ENCODE data around the gene TRPC4.

TRPC4 gene

DNA sequence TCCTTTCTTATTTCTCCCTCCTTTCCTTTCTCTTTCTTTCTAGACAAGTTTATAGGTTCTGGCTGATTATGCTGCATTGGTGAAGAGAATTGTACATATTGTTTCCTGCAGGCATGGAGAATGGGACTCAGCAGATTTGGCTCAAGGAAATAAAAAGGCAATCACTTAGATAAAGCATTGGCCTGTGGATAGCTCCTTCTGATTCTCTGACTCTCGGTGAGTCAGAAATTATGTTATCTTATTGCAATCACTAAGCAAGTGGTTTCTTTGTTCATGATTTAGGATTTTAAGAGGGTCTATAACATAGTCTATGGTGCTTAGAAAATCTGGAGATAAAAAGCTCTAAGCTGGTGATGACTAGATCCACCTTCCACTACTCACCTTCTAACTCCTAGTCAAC lies 217.0 kb downstream of the TRPC4 start:
- no peak for DNase-seq

DNA sequence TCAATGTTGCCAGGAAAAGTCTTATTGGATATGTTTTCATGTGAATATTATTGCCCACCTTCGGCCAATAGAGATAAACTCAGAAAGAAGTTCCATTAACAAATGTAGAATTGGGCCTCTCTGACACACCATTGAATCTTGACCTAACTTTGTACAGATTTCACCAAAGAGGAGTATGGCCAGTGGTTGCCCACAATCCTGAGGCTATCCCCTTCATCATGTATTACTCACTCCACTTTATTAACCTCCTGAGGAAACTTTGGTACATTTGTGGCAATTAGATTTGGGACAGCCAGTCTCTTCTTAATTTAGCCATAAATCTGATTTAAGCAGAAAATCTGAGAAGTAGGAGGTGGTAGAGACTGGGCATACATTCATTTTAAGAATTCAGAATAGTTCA lies 217.7 kb downstream of the TRPC4 start:
- DNase-seq: no peak

DNA sequence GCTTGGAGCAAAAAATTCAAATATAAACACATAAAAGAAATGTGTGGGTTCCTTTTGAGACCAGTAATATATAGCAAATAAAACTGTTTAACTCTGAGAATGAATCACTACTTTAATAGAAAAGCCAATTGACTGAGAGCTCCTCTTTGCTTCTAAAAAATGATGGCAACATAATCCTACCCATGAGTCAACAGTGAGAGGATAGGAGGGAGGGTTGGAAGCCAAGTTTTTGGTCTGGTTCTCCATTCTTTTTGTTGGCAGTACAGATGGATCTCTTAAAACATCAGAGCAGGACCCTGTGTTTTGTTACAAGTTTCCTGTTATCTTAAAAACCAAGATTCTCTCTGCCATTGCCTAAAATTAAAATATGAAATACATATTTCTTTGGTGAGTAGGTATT lies 221.0 kb downstream of the TRPC4 start:
- no peak for DNase-seq

DNA sequence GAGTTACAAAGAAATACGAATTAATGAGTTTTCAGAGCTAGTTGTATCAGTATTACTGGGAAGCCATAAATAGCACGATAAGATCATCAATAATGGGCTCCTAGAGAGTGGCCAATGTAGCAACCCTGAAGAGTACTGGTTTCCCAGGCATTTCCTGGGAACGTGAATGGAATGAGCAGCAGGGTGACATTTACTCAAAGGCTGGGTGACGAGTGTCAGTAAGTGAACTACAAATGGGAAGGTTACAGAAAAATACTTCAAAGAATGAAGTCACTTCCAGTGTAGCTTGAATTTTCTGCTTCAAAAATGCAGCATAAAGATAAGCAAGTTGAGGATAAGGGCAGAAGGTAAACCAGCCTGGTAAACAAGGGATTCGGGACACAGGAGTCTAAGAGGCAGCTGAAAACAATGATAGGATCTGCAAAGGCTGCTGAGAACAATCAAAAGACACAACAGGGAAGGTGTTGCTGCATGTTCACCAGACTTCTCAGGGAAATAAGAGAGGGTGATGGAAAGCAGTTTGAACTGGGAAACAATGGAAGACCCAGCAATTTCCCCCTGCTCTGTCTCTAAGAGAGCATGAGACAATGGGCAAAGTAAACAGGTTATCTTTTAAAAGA lies 222.4 kb downstream of the TRPC4 start:
- no peak for DNase-seq

DNA sequence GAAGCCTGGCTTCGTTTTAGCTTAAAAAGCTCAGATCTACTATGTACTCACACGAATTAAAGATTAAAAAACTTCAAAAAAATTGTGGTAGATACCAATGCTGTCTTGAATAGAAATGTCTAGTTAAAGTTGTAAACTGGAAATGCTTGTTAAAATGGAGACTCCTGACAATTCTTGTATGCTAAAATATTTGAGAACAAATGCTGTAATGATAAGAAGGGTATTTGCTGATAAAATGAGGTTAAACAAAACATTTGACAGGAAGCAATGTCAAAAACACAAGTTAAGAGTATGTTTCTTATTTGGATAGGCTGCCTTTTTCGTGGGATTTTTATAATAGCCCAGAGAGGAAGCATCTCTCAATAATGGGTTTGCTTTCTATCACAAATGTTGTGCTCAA lies 223.0 kb downstream of the TRPC4 start:
- DNase-seq: no peak

GRCh38 chr13:37645181-37645740 lies 224.3 kb downstream of the TRPC4 start:
- no peak for DNase-seq

DNA sequence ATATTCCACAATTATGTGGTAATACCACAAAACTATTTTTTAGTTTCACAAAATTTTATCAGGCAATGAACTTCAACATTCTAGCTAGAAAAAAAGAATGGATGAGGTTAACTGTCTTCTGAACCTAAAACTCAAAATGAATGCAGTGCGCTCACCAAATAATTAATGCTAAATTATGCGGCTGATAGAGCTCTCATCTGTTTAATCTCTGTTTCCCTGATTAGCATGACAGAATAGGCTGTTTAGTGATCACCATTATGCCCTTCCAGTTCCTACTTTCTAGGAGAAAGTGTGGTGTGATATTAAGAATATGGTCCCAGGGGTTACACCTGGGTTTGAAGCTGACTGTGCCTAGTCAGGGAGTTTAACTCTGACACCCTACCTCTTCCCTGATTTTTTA lies 228.2 kb downstream of the TRPC4 start:
- no peak for DNase-seq

DNA sequence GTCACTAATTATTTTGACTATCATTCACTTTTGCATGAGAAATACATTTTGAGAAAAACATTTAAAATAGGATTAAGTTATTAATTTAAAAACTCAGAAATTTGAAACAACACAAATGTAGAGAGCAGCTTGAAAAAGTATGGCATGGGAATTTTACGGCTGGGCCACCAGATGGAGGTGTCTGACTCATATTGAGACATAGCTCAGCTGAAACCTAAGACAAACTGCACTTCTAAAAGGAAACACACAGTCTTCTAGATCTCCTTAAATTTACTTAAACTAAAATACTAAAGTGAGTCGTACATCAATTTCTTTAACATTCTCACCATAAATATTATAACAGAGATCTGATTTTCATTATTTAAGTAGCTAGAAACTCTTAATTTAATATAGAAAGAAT lies 229.1 kb downstream of the TRPC4 start:
- DNase-seq: peak; percentile 12

DNA sequence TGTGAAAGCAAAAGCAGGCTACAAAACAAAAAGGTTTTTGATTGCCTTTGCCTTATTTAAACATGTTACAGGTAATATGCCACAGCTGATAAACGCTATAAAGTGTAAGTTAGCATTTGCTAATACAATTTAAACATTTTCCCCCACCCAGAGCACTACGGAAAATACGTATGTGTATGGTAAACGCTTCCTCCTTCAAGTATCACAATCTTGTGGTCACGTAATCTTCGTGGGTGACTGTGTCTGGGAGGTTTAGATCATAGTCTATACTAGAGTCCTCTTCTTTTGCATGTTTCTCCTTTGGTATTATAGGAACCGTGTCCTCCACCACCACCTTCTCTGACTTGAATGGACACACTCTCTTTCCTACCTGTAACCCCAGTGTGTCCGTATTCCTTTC lies 232.9 kb downstream of the TRPC4 start:
- no peak for DNase-seq

DNA sequence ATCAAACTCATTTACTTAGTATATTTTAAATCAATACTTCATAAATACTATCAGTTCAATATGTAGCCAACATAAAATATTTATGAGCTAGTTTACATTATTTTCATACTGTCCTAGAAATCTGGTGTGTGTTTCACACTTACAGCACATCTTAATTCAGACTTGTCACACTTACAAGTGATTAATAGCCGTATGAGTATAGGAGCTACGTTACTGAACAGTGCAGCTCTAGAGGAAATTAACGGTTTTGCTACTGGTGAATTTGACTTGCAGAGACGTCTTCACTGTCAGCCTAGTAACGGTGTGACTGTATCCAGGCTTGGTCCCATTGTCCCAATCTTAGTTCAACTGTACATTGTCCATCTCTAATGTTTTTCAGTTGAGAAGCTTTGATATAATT lies 237.3 kb downstream of the TRPC4 start:
- DNase-seq: no peak

DNA sequence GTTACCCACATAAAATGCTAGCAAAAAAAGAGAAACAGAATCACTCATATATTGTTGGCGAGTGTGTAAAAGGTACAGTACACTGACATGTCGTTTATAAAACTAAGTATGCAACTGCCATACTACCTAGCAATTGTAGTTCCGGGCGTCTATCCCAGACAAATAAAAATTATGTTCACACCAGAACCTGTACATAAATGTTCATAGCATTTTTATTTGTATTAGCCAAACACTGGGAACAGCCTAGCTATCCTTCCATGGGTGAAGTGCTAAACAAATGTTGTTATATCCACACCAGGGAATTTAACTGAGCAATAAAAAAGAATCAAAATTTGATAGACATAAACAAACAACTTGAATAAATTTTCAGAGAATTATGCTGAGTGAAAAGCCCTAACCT lies 242.1 kb downstream of the TRPC4 start:
- no peak for DNase-seq

DNA sequence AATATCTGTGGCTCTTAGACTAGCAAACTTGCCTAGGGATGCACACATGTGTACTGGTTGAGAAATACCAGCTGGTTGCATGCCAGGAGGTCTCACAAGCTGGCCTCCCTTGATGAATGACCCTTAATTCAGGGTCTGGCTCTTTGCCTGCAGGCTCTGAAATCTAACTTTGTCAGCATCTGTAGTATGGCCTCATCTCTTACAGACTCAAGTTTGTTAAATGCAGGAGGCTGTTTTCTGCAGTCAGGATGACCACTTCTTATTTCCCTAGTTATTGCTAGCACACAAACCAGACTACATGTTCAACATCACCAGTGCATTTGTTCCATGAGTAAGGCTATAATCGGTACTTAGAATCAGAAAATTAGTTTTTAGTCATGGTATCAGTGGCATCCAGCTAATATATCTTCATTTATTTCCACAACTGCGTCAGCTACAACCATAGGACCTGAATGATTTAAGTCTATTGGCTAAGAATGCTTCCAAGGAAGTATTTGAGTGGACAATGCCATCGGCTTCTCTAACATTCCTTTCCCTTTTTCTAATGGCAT lies 247.7 kb downstream of the TRPC4 start:
- no peak for DNase-seq

DNA sequence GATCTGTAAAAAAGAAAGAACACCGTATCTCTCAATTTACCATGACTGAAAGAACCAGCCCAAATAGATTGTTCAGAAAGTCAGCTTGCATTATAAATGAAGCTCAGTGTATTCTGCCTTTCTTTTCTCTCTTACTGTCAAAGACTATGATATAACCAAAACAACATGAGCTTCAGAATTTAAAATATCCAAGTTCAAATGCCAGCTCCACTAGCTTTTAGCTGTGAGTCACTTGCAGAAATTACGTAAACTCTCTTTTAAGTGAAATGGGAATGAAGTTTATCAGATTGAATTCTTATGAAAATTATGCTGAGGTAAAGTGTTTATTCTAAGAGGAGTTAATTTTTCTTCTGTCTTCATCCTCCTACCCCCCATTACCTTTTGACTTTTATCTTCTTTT lies 251.0 kb downstream of the TRPC4 start:
- DNase-seq: no peak

DNA sequence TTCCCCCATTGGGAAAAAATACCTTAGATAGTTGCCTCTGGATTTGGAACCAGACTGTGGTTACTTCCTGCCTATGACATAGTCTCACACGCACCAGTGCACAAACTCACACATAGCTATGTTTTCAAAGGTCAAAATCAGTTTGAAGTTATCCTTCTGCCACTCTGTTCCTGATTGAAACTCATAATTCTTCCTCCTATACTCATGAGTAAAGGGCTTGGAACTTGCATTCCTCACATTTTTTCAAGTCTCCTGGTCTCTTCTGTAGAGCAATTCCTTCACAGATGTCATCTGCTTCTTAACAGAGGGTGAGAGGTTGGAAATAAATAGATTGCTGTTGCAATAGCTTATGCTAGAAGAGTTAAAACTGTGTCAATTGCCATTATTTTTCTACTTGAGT lies 252.4 kb downstream of the TRPC4 start:
- DNase-seq: no peak

DNA sequence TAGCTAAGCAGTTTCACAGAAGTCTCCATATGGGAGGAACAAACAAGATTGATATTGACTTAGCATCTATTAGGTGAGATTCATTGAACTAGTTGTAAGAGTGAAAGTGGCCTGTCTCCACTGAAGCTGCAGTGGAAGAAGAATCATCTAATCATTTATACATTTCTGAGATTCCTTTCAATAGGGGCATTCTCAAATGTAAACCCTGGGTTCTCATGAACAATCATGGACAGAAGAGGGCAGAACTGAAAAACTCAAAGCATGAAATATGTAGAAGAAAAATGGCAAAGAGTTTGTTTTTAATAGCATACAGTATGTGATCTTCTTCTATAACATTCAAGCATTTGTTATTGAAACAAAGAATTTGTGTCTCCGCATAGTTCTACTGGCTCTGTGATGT lies 253.4 kb downstream of the TRPC4 start:
- DNase-seq: no peak

DNA sequence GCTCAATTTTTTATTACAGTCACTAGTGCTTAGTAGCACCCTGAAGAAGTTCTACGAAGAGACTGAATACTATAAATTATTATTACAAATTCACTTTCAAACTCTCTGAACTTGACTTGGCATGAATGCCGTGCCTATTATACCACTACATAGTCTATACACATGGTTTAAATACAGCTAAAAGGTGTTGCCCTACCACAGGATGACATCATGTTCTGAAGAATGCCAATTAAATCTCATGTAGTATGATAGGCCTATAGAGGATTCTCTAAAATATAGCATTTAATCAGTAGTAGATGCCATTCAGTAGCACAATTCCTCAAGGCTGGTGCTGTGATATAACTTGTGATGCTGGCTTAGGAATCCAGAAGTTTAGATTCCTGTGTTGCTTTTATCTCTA lies 254.3 kb downstream of the TRPC4 start:
- no peak for DNase-seq

- DNase-seq: no peak
Measured at GRCh38 chr13:37613638-37614037, 255.9 kb downstream of the TRPC4 start.

- DNase-seq: no peak
Measured at GRCh38 chr13:37613236-37613635, 256.3 kb downstream of the TRPC4 start.

DNA sequence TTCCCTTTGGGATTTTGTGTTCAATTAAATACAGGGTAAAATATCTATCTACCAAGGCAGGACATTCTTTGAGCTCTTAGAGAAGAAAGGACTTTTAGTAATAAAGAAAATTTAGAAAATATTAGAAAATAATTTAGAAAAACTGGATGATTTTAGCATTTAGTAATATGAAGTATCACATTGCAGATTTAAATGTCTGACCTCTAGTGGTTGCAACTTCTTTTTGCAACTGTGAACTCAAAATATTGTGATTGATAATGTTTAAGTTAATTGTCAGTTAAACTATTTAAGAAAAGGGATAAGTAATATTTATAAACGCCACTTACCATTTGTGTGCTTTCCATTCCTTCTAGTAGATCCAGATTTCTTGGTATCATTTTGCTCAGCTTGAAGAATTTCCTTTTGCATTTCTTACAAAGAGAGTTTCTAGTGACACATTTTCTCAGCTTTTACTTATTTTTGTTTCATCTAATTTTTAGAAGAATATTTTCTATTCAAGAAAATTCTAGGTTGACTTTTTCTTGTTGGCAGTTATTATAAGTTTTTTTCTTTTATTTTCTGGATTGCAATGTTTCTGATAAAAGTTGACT lies 260.7 kb downstream of the TRPC4 start:
- DNase-seq: peak; percentile 2

- DNase-seq: peak; percentile 51
Measured at GRCh38 chr13:37602733-37603381, 266.7 kb downstream of the TRPC4 start.

GRCh38 chr13:37601648-37602440 lies 267.7 kb downstream of the TRPC4 start:
- no peak for DNase-seq

- no peak for DNase-seq
Measured at GRCh38 chr13:37599519-37599918, 270.1 kb downstream of the TRPC4 start.

DNA sequence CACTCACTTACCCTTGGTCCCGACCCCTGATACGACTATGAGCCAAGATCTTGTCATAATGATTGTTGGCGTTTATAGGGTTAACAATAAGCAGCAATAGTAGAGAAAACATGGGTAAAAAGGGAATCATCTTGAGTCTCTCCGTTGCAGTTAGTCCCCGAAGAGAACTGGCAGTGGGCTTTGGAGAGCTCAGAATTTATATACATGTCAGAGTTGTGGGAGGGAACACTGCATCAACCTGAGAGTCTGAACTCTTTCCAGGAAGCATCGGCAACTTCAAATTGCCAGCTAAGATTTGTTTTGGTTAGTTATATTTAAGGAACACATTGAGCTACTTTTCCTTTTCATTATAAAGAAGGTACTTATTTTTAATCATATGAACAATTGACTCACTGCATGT lies 271.0 kb downstream of the TRPC4 start, which contains the start of gene POSTN:
POSTN (minus strand) TSS at position 172 of the 400 bp plus-strand sequence; CDS start at position 130, 42 bp downstream.
- no peak for DNase-seq
